NCI-H1417 treated with DMSO at 0.1 percent for 48 hours (cell line): ENCODE measurements around the gene CSNK2B.

Source experiments
- DNase-seq: peaks from one replicate; lab custom pipeline; 2025; lab: John Stamatoyannopoulos, UW

Gene CSNK2B

DNA sequence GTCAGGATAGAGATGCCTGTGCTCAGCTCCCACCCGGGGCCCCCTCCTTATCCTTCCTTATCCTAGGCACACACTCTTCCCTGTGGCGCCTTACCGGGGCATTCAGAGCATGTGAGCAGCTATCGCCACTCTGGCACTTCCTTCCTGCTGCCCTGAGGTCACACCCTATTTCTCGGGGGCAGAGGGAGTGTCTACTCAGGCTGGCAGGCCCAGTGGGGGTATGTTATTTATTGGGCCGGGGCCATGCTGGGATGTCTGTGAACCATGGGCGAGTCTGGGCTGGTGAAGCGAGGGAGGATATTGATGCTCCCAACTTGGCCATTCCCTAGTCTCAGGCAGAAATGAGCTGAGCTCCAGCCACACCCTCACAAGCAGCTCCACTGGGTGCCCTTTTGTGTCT lies 45.4 kb downstream of the CSNK2B start:
- DNase-seq = no peak

DNA sequence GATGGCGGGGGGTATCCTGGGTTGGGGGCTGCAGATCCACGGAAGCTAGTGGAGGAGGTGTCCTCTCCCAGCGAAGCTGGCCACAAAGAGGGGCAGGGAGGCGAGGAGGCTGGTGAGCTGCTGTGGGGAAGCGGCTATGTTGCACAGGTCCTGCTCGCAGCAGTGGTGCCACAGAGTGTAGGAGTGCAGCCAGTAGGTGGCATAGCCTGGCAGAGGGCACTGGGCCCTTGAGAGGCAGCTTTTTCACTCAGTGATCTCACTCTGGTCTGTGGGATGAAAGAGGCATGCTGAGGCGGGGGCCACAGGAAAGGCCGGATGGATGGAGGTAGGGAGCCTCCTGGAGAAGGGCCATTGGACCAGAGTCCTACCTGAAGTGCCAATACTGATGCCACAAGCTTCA lies 46.4 kb downstream of the CSNK2B start:
- DNase-seq = no peak

DNA sequence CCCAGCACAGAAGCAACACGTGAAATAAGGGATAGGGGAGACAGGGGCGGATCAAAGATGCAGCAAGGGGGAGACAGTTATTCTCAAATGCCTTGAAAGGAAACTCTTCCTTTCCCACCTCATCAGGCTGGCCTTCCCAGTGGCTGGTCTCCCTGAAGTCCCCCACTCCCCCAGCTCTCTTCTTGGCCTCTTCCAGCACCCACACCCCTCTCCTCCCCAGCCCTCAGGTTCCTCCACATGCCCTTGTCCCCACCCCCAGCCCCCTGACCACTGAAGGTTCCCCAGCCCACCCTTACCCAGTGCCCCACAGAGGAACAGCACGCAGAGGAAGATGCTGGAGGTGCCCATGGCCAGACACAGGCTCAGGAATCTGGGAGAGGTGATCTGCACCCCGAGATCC lies 47.6 kb downstream of the CSNK2B start:
- DNase-seq = no peak

DNA sequence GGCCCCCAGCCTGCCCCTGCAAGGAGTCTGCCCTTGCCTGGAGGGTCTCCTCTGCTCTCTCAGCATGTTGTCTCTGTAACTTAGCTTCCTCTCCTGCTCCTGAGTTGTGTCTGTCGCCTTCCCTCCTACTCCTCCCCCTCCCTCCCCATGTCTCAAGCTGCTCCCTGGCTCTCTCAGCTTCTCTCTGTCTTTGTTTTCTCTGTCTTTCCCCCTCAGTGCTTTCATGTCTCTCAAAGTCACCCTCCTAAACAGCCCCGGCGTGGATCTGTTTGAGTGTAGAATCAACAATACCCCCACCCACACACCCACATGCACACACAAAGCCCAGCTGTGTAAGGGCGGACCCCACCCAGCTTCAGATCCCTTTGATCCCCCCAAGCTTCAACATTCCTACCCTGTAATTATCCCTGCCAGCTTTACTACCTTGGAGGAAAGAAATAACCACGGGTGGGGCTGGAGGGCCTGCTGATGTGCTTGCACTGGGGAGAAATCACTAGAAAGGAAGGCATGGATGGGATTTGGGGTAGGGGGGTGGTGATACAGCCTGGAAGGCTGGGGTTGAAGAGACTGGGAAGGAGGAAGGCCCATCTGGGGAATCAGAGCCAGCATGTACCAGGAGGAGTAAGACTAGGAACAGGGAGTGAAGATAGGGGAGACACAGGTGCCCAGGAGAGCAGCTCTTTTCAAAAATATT lies 48.3 kb downstream of the CSNK2B start:
- peak; percentile 65 for DNase-seq

DNA sequence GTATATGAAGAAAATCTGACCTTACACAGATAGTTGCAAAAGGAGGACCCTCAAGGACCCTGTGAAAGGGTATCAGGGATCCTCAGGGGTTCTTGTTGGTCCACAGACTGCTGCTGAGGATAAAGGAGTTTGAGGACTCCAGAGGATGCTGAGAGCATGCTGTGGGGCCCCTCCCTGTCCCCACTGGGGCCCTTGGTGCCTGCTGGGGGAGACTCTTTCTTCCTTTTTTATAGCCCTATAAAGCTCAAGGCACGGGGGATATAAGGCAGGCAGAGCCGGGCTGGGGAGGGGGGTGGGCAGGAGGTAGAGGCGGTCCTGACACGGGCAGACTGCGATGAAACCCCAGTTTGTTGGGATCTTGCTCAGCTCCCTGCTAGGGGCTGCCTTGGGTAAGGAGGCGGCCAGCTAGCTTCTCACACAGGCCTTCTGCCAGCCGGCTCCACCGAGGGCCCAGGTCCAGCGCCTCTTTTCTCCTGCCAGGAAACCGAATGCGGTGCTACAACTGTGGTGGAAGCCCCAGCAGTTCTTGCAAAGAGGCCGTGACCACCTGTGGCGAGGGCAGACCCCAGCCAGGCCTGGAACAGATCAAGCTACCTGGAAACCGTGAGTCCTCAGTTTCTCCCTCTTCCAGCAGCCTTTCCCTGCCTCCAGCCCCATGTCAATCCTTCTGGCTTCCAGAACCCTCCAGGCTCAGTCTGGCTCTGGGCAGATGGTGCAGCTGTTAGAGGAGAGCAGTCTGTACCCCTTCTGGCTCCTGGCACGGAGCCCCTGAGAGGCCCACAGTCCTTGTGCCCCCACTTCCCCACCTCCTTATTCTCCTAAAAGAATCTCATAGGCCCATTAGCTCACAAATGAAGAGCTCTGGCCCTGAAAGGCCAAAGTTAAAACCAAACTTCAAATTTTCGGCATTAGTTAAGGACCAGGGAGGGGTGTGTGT lies 49.4 kb downstream of the CSNK2B start, which contains the start of gene LY6G6D:
Gene LY6G6D, plus strand, starts transcription at position 327 of the 937 bp plus-strand sequence. Its CDS starts 8 bp downstream, at position 335.
- no peak for DNase-seq

- no peak for DNase-seq
Observed at GRCh38 chr6:31717499-31718222, 51.8 kb downstream of the CSNK2B start.

GRCh38 chr6:31718265-31718664 lies 52.4 kb downstream of the CSNK2B start:
- DNase-seq = peak; percentile 21

- DNase-seq = no peak
Observed at GRCh38 chr6:31719001-31719400, 53.1 kb downstream of the CSNK2B start.
